ENCODE results near the gene ZAP70. TPM values are rescaled to one million over a fixed set of nuclear protein-coding genes. Genes with fewer than 3 reads are reported as not detected.

The ZAP70 gene
- total RNA-seq, 2 experiments from 2014 or later: 283 TPM

- peaks cover 44% of the 10 kb centered on the region for H3K36me3 Mint-ChIP-seq (ENCODE audit: low read depth)
- DNase-seq: no peak
- H3K27me3 Mint-ChIP-seq: no peaks in the 10 kb centered on the region
- H3K27ac Mint-ChIP-seq: peak overlapping the region; percentile 98
- peaks cover 67% of the 10 kb centered on the region for H3K4me1 Mint-ChIP-seq
- H3K9me3 Mint-ChIP-seq: no peaks in the 10 kb centered on the region
- H3K4me3 Mint-ChIP-seq: peak overlapping the region; percentile 95
- POLR2A ChIA-PET: interaction anchor here (0.9 to 5.0 kb wide), 13 partner anchors 11 to 123 kb away, joined by 3 to 119 read pairs (median 11); partner anchors contain the start of genes ACTR1B, ANKRD36B and COX5B
- CTCF ChIA-PET: interaction anchor here (1.0 to 8.8 kb wide), 7 partner anchors 14 to 122 kb away, joined by 3 to 96 read pairs (median 12); partner anchors contain the start of gene C2orf92
Observed at GRCh38 chr2:97712693-97713295, 582 bp upstream of the ZAP70 start.

GRCh38 chr2:97714084-97714949 lies 941 bp downstream of the ZAP70 start:
- peak overlapping the region; percentile 95 for H3K4me3 Mint-ChIP-seq
- H3K27me3 Mint-ChIP-seq: no peaks in the 10 kb centered on the region
- H3K4me1 Mint-ChIP-seq: peaks cover 82% of the 10 kb centered on the region
- CTCF ChIA-PET: interaction anchor here (0.7 to 8.8 kb wide), 9 partner anchors 12 to 124 kb away, joined by 3 to 96 read pairs (median 5); partner anchors contain the start of gene COX5B
- peak; percentile 31 for DNase-seq
- POLR2A ChIA-PET: interaction anchor here (0.9 to 5.0 kb wide), 17 partner anchors 8 to 125 kb away, joined by 3 to 119 read pairs (median 10); partner anchors contain the start of genes ACTR1B, ANKRD36B and COX5B
- H3K27ac Mint-ChIP-seq: peak overlapping the region; percentile 98
- no peaks in the 10 kb centered on the region for H3K9me3 Mint-ChIP-seq
- H3K36me3 Mint-ChIP-seq (ENCODE audit: low read depth): peaks cover 59% of the 10 kb centered on the region

- no peaks in the 10 kb centered on the region for H3K9me3 Mint-ChIP-seq
- peaks cover 65% of the 10 kb centered on the region for H3K36me3 Mint-ChIP-seq (ENCODE audit: low read depth)
- no peaks in the 10 kb centered on the region for H3K27me3 Mint-ChIP-seq
- peaks cover 85% of the 10 kb centered on the region for H3K4me1 Mint-ChIP-seq
- ChIA-PET CTCF (interaction anchor here (0.7 to 8.8 kb wide), 8 partner anchors 13 to 124 kb away, joined by 3 to 96 read pairs (median 8); partner anchors contain the start of gene COX5B), POLR2A (interaction anchor here (0.9 to 5.0 kb wide), 10 partner anchors 12 to 126 kb away, joined by 4 to 119 read pairs (median 10); partner anchors contain the start of genes ACTR1B, ANKRD36B and COX5B)
- DNase-seq: no peak
- H3K4me3 Mint-ChIP-seq: peak overlapping the region; percentile 95
- H3K27ac Mint-ChIP-seq: peak overlapping the region; percentile 98
Observed at GRCh38 chr2:97714950-97715652, 1.7 kb downstream of the ZAP70 start.

- Mint-ChIP-seq H3K27ac (peak overlapping the region; percentile 98), H3K4me1 (peaks cover 87% of the 10 kb centered on the region), H3K36me3 (ENCODE audit: low read depth) (peaks cover 75% of the 10 kb centered on the region), H3K9me3 (no peaks in the 10 kb centered on the region), H3K27me3 (no peaks in the 10 kb centered on the region), H3K4me3 (peak overlapping the region; percentile 95)
- DNase-seq: no peak
- POLR2A ChIA-PET: interaction anchor here (0.7 to 5.0 kb wide), 6 partner anchors 11 to 52 kb away, joined by 5 to 119 read pairs (median 24); partner anchors contain the start of gene ACTR1B
- CTCF ChIA-PET: interaction anchor here (1.0 to 8.8 kb wide), 4 partner anchors 18 to 32 kb away, joined by 4 to 96 read pairs (median 32); no protein-coding TSS in a partner anchor
Observed at GRCh38 chr2:97715951-97716694, 2.7 kb downstream of the ZAP70 start.

GRCh38 chr2:97716695-97717612 lies 3.6 kb downstream of the ZAP70 start:
- Mint-ChIP-seq H3K27ac (peak overlapping the region; percentile 98), H3K9me3 (no peaks in the 10 kb centered on the region), H3K4me1 (peaks cover 80% of the 10 kb centered on the region), H3K27me3 (no peaks in the 10 kb centered on the region), H3K4me3 (peak overlapping the region; percentile 95), H3K36me3 (ENCODE audit: low read depth) (peaks cover 80% of the 10 kb centered on the region)
- POLR2A ChIA-PET: interaction anchor here (2.6 to 3.4 kb wide), 3 partner anchors 10 to 71 kb away, joined by 14 to 86 read pairs (median 20); partner anchors contain the start of gene COX5B
- no peak for DNase-seq
- CTCF ChIA-PET: interaction anchor here (0.8 to 2.5 kb wide), 4 partner anchors 7 to 90 kb away, joined by 3 to 33 read pairs (median 10); no protein-coding TSS in a partner anchor

- no peaks in the 10 kb centered on the region for H3K9me3 Mint-ChIP-seq
- no peak for DNase-seq
- H3K36me3 Mint-ChIP-seq (ENCODE audit: low read depth): peaks cover 85% of the 10 kb centered on the region
- POLR2A ChIA-PET: interaction anchor here (1.4 to 3.4 kb wide), 6 partner anchors 9 to 71 kb away, joined by 5 to 86 read pairs (median 10); partner anchors contain the start of gene COX5B
- peak overlapping the region; percentile 98 for H3K27ac Mint-ChIP-seq
- peak overlapping the region; percentile 95 for H3K4me3 Mint-ChIP-seq
- no peaks in the 10 kb centered on the region for H3K27me3 Mint-ChIP-seq
- H3K4me1 Mint-ChIP-seq: peaks cover 79% of the 10 kb centered on the region
- CTCF ChIA-PET: interaction anchor here (0.7 to 2.5 kb wide), 6 partner anchors 8 to 90 kb away, joined by 3 to 33 read pairs (median 4); partner anchors contain the start of gene ACTR1B
Observed at GRCh38 chr2:97717613-97717995, 4.2 kb downstream of the ZAP70 start.

GRCh38 chr2:97718051-97718882 lies 4.9 kb downstream of the ZAP70 start:
- CTCF ChIA-PET: interaction anchor here (0.6 to 2.5 kb wide), 14 partner anchors 7 to 634 kb away, joined by 3 to 33 read pairs (median 4); partner anchors contain the start of gene ACTR1B
- H3K36me3 Mint-ChIP-seq (ENCODE audit: low read depth): peaks cover 91% of the 10 kb centered on the region
- POLR2A ChIA-PET: interaction anchor here (0.9 to 3.4 kb wide), 12 partner anchors 9 to 72 kb away, joined by 4 to 86 read pairs (median 6); partner anchors contain the start of genes ACTR1B and COX5B

GRCh38 chr2:97718942-97719341 lies 5.6 kb downstream of the ZAP70 start:
- Mint-ChIP-seq H3K9me3 (no peaks in the 10 kb centered on the region), H3K27me3 (no peaks in the 10 kb centered on the region), H3K4me1 (peaks cover 79% of the 10 kb centered on the region), H3K36me3 (ENCODE audit: low read depth) (peaks cover 91% of the 10 kb centered on the region), H3K27ac (peak overlapping the region; percentile 98), H3K4me3 (peak overlapping the region; percentile 95)
- CTCF ChIA-PET: interaction anchor here (0.6 to 2.5 kb wide), 12 partner anchors 8 to 633 kb away, joined by 3 to 33 read pairs (median 4); partner anchors contain the start of gene ACTR1B
- POLR2A ChIA-PET: interaction anchor here (0.9 to 3.4 kb wide), 12 partner anchors 8 to 73 kb away, joined by 4 to 86 read pairs (median 6); partner anchors contain the start of genes ACTR1B and COX5B
- peak; percentile 42 for DNase-seq

More at GRCh38 chr2:97718051-97718882, 4.9 kb downstream of the ZAP70 start:
- Mint-ChIP-seq H3K4me3 (peak overlapping the region; percentile 95), H3K27me3 (no peaks in the 10 kb centered on the region), H3K27ac (peak overlapping the region; percentile 98), H3K9me3 (no peaks in the 10 kb centered on the region), H3K4me1 (peaks cover 76% of the 10 kb centered on the region)
- DNase-seq: peak; percentile 89

- no peak for DNase-seq
- Mint-ChIP-seq H3K4me3 (peak overlapping the region; percentile 95), H3K4me1 (peaks cover 79% of the 10 kb centered on the region), H3K27me3 (no peaks in the 10 kb centered on the region), H3K9me3 (no peaks in the 10 kb centered on the region), H3K27ac (peak overlapping the region; percentile 98), H3K36me3 (ENCODE audit: low read depth) (peaks cover 91% of the 10 kb centered on the region)
- ChIA-PET POLR2A (interaction anchor here (1.2 to 3.4 kb wide), 7 partner anchors 7 to 73 kb away, joined by 4 to 86 read pairs (median 11); partner anchors contain the start of genes ACTR1B and COX5B), CTCF (interaction anchor here (0.6 to 2.5 kb wide), 8 partner anchors 8 to 633 kb away, joined by 3 to 33 read pairs (median 6); no protein-coding TSS in a partner anchor)
Observed at GRCh38 chr2:97719362-97720155, 6.2 kb downstream of the ZAP70 start.
